ENCODE results near the gene SGO2. TPM values are rescaled to one million over a fixed set of nuclear protein-coding genes. Genes with fewer than 3 reads are reported as not detected.

SGO2 gene
- total and polyA plus RNA-seq, 2 of the 13 experiments (the other 11 are each of a cell fraction or from before 2014, with no cell fraction given) = 5.1 to 16.2 TPM

GRCh38 chr2:200596774-200597570, 71.0 kb downstream of the SGO2 start (continued):
- TF ChIP-seq, protein P1, sequence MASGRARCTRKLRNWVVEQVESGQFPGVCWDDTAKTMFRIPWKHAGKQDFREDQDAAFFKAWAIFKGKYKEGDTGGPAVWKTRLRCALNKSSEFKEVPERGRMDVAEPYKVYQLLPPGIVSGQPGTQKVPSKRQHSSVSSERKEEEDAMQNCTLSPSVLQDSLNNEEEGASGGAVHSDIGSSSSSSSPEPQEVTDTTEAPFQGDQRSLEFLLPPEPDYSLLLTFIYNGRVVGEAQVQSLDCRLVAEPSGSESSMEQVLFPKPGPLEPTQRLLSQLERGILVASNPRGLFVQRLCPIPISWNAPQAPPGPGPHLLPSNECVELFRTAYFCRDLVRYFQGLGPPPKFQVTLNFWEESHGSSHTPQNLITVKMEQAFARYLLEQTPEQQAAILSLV (CRISPR knock-in tag; IDR thresholded peaks at IDR 0.05; ENCODE audit: borderline replicate concordance) = no peak
- TF ChIP-seq HNRNPLL (IDR thresholded peaks at IDR 0.05; ENCODE audit: low read depth, low read length, poor library complexity, severe bottlenecking) (no peak), HMG20A (CRISPR knock-in tag; IDR thresholded peaks at IDR 0.05; ENCODE audit: borderline replicate concordance) (peak; percentile 6; the same call in 1 of the 2 replicates), ZNF282 (IDR thresholded peaks at IDR 0.05; ENCODE audit: partially characterized antibody) (no peak), DZIP1 (CRISPR knock-in tag; IDR thresholded peaks at IDR 0.05) (no peak), SAP130 (CRISPR knock-in tag; IDR thresholded peaks at IDR 0.05; ENCODE audit: low read depth) (peak; percentile 36; the same call in 1 of the 2 replicates), GABPA (IDR thresholded peaks at IDR 0.05; ENCODE audit: low read depth, low read length) (no peak), GABPA (CRISPR knock-in tag; IDR thresholded peaks at IDR 0.05; ENCODE audit: low read depth) (no peak), SALL1 (CRISPR knock-in tag; IDR thresholded peaks at IDR 0.05) (no peak), FOXC1 (CRISPR knock-in tag; IDR thresholded peaks at IDR 0.05; ENCODE audit: borderline replicate concordance) (no peak), MED8 (CRISPR knock-in tag; IDR thresholded peaks at IDR 0.05; ENCODE audit: insufficient replicate concordance) (no peak)
- TF ChIP-seq, protein P2, sequence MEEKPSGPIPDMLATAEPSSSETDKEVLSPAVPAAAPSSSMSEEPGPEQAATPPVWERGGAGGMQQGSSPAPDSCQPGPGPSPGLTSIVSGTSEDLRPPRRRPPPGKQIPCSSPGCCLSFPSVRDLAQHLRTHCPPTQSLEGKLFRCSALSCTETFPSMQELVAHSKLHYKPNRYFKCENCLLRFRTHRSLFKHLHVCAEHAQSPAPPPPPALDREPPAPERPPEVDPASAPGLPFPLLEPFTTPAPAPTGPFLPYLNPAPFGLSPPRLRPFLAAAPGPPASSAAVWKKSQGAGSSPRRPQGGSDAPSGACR (CRISPR knock-in tag; IDR thresholded peaks at IDR 0.05) = no peak

All from HepG2 (cell line).